Muscle of leg (tissue), 11 donors: ENCODE data around the gene TMEM167B. TPM values are rescaled to one million over a fixed set of nuclear protein-coding genes. Genes with fewer than 3 reads are reported as not detected.
"Not testable (repeated sequence)": the region's sequence is repeated elsewhere in the genome, so short reads cannot be mapped to it uniquely, and the experiment has no call there.

ENCODE experiments used
- DNase-seq: peaks from one replicate; pipeline ENCODE4 v3.0.0; 2013
- H3K27ac ChIP-seq: one replicate; pipeline ENCODE4 v1.5.1; 2013; ENCODE audit warnings: mild to moderate bottlenecking, low read length, control low read depth
- H3K27me3 ChIP-seq: one replicate; pipeline ENCODE4 v1.6.1; 2013; ENCODE audit warnings: low read length; ENCODE audit not compliant: control insufficient read depth, insufficient read depth
- H3K36me3 ChIP-seq: one replicate; pipeline ENCODE4 v1.6.1; 2013; ENCODE audit warnings: low read length; ENCODE audit not compliant: control insufficient read depth, insufficient read depth
- H3K4me1 ChIP-seq: one replicate; pipeline ENCODE4 v1.6.1; 2013; ENCODE audit warnings: low read length; ENCODE audit not compliant: control insufficient read depth, insufficient read depth
- H3K4me3 ChIP-seq: one replicate; pipeline ENCODE4 v1.5.1; 2013; ENCODE audit warnings: low read length, control low read depth
- H3K9me3 ChIP-seq: replicated peaks from 2 replicates; pipeline ENCODE4 v1.6.1; 2013; ENCODE audit warnings: low read depth, low read length; ENCODE audit not compliant: control insufficient read depth
- WGBS: methylation state at CpG from one replicate; pipeline ENCODE4 v1.1.5; 2013; ENCODE audit warnings: missing lambda C conversion rate; ENCODE audit not compliant: insufficient coverage; 5-methylcytosine and 5-hydroxymethylcytosine counted together
- polyA plus RNA-seq, 8 donors: library from polyadenylated mRNA; unstranded; fragments of 120-200 nt; gene quantifications; one replicate each; pipeline versions ENCODE4 v1.2.1 to v1.2.3, GENCODE V29; 2013; ENCODE audit warnings: inconsistent platforms in 1 of 8, low replicate concordance in 1 of 8; ENCODE audit not compliant: insufficient read length in 8 of 8, insufficient read depth in 1 of 8
- total RNA-seq: library from RNA; stranded (reverse); fragments of 120-200 nt; gene quantifications from one replicate; pipeline ENCODE4 v1.2.4, GENCODE V29; 2013

The TMEM167B gene
- total and polyA plus RNA-seq, 9 donors: 25.6 to 46.8 (median 38.5) TPM

GRCh38 chr1:109050228-109050995 is 40.2 kb upstream of the TMEM167B start:
- no peaks in the 10 kb centered on the region for H3K4me1 ChIP-seq
- no peaks in the 10 kb centered on the region for H3K36me3 ChIP-seq
- 72% methylated on average over 3 of the region's 7 CpGs for WGBS
- no peaks in the 10 kb centered on the region for H3K9me3 ChIP-seq
- H3K27ac ChIP-seq: no peak overlapping the region
- H3K27me3 ChIP-seq: no peaks in the 10 kb centered on the region
- H3K4me3 ChIP-seq: no peak overlapping the region
- no peak for DNase-seq

GRCh38 chr1:109052145-109052544 is 38.4 kb upstream of the TMEM167B start:
- 91% methylated on average over 3 of the region's 3 CpGs for WGBS
- not testable (repeated sequence) for H3K36me3 ChIP-seq, H3K4me3 ChIP-seq, DNase-seq, H3K27me3 ChIP-seq, H3K4me1 ChIP-seq, H3K9me3 ChIP-seq, H3K27ac ChIP-seq

DNA sequence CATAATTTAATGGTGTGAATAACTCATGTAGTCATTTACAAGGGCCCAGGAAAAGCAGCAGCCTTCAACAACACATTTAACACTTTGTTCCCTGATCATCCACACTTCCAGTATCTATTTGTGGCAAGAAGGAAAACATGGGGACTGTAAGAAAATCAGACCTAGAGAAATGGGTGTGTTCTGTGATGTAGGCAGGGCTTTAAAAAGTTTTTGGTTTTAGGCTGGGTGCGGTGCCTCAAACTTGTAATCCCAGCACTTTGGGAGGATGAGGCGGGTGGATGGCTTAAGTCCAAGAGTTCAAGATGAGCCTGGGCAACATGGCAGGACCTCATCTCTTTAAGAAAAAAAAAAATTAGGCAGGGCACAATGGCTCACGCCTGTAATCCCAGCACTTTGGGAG is 34.5 kb upstream of the TMEM167B start:
- WGBS: 82% methylated on average over 3 of the region's 3 CpGs
- no peak overlapping the region for H3K27ac ChIP-seq
- no peak for DNase-seq
- H3K36me3 ChIP-seq: no peaks in the 10 kb centered on the region
- no peaks in the 10 kb centered on the region for H3K4me1 ChIP-seq
- no peaks in the 10 kb centered on the region for H3K9me3 ChIP-seq
- no peak overlapping the region for H3K4me3 ChIP-seq
- H3K27me3 ChIP-seq: no peaks in the 10 kb centered on the region

GRCh38 chr1:109059026-109059425 is 31.5 kb upstream of the TMEM167B start:
- Histone ChIP-seq H3K4me3 (no peak overlapping the region), H3K36me3 (peaks cover 4% of the 10 kb centered on the region), H3K27ac (no peak overlapping the region), H3K9me3 (no peaks in the 10 kb centered on the region), H3K27me3 (no peaks in the 10 kb centered on the region), H3K4me1 (no peaks in the 10 kb centered on the region)
- DNase-seq: no peak

DNA sequence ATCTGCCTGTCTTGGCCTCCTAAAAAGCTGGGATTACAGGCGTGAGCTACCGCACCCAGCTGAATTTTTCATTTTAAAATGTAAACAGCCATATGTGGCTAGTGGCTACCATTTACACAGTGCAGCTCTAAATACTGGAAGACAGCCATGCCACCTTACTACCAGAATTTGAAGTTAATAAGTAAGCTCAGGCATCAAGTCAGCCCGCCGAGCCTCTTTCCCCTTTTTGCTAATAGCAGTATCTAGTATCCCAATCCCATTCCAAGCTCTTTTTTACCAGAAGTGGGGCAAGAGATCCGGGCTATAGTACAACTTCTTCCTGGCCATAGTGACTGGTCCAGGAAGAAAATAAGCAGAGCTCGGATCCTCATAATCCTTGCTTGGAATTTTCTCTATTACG is 29.9 kb upstream of the TMEM167B start:
- no peaks in the 10 kb centered on the region for H3K27me3 ChIP-seq
- no peak overlapping the region for H3K4me3 ChIP-seq
- WGBS: 100% methylated on average over 1 of the region's 7 CpGs
- no peak for DNase-seq
- H3K4me1 ChIP-seq: no peaks in the 10 kb centered on the region
- H3K9me3 ChIP-seq: no peaks in the 10 kb centered on the region
- peaks cover 4% of the 10 kb centered on the region for H3K36me3 ChIP-seq
- H3K27ac ChIP-seq: no peak overlapping the region

DNA sequence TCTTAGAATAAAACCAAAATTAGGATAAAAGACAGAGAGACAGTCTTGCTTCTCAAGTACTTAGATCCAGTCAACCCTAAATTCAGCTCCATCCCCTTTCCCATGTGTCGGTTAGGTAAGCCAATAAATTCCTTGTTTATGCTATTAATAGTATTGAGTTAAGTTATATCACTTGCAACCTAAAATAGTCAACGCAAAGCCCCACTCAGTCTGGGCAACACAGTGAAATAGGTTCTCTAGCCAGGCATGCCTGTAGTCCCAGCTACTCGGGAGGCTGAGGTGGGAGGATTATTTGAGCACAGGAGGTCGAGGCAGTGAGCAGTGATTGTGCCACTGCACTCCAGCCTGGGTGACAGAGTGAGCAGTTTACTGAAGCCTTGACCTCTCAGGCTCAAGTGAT is 29.4 kb upstream of the TMEM167B start:
- H3K27me3 ChIP-seq: no peaks in the 10 kb centered on the region
- no peak overlapping the region for H3K4me3 ChIP-seq
- 80% methylated on average over 1 of the region's 4 CpGs for WGBS
- H3K4me1 ChIP-seq: no peaks in the 10 kb centered on the region
- no peak for DNase-seq
- H3K27ac ChIP-seq: no peak overlapping the region
- peaks cover 4% of the 10 kb centered on the region for H3K36me3 ChIP-seq
- no peaks in the 10 kb centered on the region for H3K9me3 ChIP-seq

GRCh38 chr1:109065137-109065536 is 25.4 kb upstream of the TMEM167B start:
- Histone ChIP-seq H3K4me3 (no peak overlapping the region), H3K4me1 (no peaks in the 10 kb centered on the region), H3K9me3 (no peaks in the 10 kb centered on the region), H3K27ac (no peak overlapping the region), H3K27me3 (no peaks in the 10 kb centered on the region), H3K36me3 (peaks cover 21% of the 10 kb centered on the region)
- no peak for DNase-seq
- no CpG with 5 or more reads among the region's 3 CpGs for WGBS

DNA sequence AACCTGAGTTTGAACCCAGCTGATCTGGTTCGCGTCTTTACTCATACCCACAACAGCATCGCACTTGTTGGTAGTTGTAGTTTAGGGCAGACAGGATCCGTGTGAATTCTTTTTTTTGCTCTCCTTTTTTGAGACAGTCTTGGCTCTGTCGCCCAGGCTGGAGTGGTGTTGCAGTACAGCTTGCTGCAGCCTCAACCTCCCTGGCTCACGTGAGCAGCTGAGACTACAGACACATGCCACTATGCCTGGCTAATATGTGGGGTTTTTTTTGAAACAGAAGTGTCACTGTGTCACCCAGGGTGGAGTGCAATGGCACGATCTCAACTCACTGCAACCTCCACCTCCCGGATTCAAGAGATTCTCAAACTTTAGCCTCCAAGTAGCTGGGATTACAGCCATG is 22.7 kb upstream of the TMEM167B start:
- WGBS: 89% methylated on average over 3 of the region's 8 CpGs
- Histone ChIP-seq H3K9me3 (no peaks in the 10 kb centered on the region), H3K4me1 (no peaks in the 10 kb centered on the region), H3K27ac (no peak overlapping the region), H3K4me3 (no peak overlapping the region), H3K36me3 (peaks cover 31% of the 10 kb centered on the region), H3K27me3 (no peaks in the 10 kb centered on the region)
- no peak for DNase-seq

- no peak overlapping the region for H3K27ac ChIP-seq
- DNase-seq: no peak
- no peaks in the 10 kb centered on the region for H3K4me1 ChIP-seq
- H3K36me3 ChIP-seq: peaks cover 30% of the 10 kb centered on the region
- no peak overlapping the region for H3K4me3 ChIP-seq
- no CpG with 5 or more reads among the region's 1 CpG for WGBS
- H3K27me3 ChIP-seq: no peaks in the 10 kb centered on the region
- no peaks in the 10 kb centered on the region for H3K9me3 ChIP-seq
These were observed 21.3 kb upstream of the TMEM167B start for GRCh38 chr1:109069294-109069693.

DNA sequence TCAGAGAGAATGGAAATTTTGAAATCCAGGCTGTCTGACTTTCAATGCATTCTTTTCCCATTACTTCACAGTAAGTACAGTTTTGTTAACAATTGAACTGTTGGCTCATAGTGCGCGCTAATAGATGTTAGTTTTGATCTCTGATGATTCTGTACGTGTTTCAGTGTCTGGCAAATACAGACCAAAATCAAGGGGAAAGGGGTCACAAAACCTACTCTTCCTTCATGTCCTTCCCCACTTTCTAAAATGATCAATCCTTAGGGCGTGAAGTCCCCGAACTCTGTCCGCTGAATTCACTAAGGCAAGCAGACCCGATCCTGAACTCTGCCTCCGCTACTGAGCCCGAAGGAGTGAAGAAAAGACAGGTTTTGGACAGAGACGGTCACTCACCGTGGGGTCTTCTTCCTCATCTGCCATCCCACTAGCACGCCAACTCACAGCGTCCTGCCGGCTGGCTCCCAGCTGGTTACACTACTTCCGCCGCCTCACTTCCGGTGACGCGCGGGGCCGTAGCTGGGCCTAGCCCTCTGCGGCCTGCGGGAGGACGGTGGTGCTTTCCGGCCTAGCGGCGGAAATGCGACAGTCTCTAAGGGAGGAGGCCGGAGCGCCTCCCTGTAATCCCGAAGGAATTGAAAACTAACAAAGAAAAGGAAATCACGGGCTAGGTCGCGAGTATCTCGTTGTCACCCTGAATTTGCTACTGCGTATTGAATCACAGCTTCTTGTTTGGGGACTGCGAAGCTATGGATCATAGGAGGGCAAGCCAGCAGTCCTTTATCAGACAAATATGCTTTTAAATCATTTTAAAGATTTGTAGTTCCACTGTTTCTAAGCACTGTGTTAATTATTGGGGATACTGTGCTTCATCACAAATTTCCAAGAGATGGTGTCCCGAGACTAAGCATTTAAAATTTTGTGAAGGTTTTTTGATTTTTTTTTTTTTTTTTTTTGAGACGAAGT is 14.8 kb upstream of the TMEM167B start, which contains the start of gene TAF13:
TAF13 (minus strand) TSS at position 473 of the 960 bp plus-strand sequence; CDS start at position 417, 56 bp downstream.
- peak within 1 kb of the TSS; percentile 95 for H3K4me3 ChIP-seq
- WGBS: 0% methylated on average over 30 of the region's 39 CpGs
- H3K27ac ChIP-seq: peak within 1 kb of the TSS; percentile 95
- no peaks in the 10 kb centered on the region for H3K9me3 ChIP-seq
- no peaks in the 10 kb centered on the region for H3K27me3 ChIP-seq
- DNase-seq: peak; percentile 99
- no peaks in the 10 kb centered on the region for H3K4me1 ChIP-seq
- H3K36me3 ChIP-seq: peaks cover 11% of the 10 kb centered on the region
